HFF-Myc (cell line): Measurements from ENCODE around the gene NECAB2.

Source experiments
- DNase-seq: peaks from one replicate; pipeline ENCODE4 v3.0.0-alpha.2; 2011; ENCODE audit warnings: low read depth; ENCODE audit errors: extremely low read depth
- H3K4me3 ChIP-seq: replicated peaks from 2 replicates; pipeline ENCODE4 v1.5.1; 2011; ENCODE audit warnings: low read depth, mild to moderate bottlenecking, control low read depth, low read length
- TF ChIP-seq, protein P1 (sequence below): IDR thresholded peaks from 2 replicates; pipeline ENCODE4 v1.5.1; 2012; ENCODE audit warnings: mild to moderate bottlenecking, low read depth, low read length, control low read depth; ENCODE audit errors: missing control alignments

NECAB2 gene

DNA sequence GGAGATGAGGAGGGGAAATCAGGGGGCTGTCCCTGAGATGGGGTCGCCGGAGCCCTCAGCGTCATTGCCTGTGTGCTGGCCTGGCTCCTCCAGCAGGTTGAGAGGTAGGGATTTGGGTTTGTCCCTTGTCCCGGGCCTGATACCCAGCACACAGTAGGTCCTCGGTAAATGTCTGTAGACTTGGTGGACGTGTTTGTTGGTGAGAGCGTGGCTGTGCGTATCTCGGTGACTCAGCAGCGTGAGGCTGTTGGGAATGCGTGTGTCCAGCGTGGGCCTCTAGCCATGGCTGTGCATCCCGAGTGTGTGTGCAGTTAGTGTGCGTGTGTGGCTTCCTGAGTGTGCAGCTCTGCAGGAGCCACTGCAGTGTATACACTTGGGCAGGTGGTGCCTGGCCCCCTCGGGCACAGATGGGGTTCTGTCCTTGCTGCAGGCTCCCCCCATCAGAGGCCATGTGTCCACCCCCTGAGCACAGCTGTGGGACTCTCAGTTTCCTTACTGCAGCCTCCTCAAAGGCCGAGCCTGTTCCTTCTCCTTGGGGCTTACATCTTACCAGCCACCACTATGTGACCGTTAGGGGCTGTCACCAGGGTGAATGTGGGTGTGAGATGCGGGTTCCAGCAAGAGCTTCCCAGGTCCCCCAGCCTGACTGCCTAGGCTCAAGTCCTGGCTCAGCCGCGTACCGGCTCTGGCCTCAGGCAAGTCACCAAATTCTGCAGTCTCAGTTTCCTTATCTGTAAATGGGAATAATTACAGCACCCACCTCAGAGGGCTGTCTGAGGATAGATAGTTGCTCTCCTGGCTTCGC lies 5.7 kb downstream of the NECAB2 start:
- no peak overlapping the region for H3K4me3 ChIP-seq
- TF ChIP-seq, protein P1, sequence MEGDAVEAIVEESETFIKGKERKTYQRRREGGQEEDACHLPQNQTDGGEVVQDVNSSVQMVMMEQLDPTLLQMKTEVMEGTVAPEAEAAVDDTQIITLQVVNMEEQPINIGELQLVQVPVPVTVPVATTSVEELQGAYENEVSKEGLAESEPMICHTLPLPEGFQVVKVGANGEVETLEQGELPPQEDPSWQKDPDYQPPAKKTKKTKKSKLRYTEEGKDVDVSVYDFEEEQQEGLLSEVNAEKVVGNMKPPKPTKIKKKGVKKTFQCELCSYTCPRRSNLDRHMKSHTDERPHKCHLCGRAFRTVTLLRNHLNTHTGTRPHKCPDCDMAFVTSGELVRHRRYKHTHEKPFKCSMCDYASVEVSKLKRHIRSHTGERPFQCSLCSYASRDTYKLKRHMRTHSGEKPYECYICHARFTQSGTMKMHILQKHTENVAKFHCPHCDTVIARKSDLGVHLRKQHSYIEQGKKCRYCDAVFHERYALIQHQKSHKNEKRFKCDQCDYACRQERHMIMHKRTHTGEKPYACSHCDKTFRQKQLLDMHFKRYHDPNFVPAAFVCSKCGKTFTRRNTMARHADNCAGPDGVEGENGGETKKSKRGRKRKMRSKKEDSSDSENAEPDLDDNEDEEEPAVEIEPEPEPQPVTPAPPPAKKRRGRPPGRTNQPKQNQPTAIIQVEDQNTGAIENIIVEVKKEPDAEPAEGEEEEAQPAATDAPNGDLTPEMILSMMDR: no peak
- no peak for DNase-seq

- no peak for DNase-seq
- TF ChIP-seq, protein P1: no peak
- no peak overlapping the region for H3K4me3 ChIP-seq
Observed at GRCh38 chr16:83974475-83974874, 6.4 kb downstream of the NECAB2 start.

- no peak overlapping the region for H3K4me3 ChIP-seq
- TF ChIP-seq, protein P1: no peak
- DNase-seq: no peak
Observed at GRCh38 chr16:83975590-83976260, 7.7 kb downstream of the NECAB2 start.

GRCh38 chr16:83977056-83977815 lies 9.2 kb downstream of the NECAB2 start:
- no peak for DNase-seq
- no peak overlapping the region for H3K4me3 ChIP-seq
- TF ChIP-seq, protein P1: no peak

DNA sequence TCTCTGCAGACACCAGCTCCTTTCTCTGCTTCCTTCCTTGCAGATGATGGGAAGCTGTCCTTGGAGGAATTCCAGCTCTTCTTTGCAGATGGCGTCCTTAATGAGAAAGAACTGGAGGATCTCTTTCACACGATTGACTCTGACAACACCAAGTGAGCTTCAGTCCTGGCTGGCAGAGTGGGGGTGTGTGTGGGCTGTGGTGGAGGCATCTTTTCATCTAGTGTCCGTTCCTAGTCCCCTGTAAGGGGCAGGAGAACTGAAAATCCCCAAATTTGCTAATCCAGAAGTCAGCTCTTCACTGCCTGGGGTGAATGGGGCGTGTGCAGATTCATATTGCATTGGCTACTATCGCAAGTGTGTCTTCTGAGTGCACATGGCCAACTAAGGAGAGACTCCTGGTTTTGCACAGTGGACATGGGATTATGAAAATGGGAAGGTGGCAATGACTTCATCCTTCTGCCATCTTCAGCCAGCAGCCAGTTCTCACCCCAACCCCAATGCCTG lies 10.4 kb downstream of the NECAB2 start:
- H3K4me3 ChIP-seq: no peak overlapping the region
- TF ChIP-seq, protein P1: no peak
- DNase-seq: no peak

DNA sequence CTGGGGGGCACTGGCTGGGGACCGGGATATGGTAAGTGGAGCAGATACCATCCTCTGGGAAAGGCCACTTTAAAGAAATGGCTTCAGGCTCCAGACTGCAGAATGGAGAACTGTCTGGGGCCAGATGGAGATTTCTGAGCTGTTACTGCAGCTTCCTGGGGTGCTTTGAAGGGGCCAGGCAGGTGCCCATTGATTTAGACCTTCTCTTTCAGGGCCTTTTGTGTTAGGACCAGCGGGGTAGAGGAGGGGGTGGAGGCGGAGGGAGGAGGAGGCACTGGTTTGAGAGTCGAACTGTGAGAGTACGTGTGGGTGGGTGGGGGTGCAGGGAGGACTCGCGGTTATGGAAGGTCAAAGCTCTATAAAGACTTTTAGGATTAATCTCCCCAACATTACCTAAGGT lies 11.4 kb downstream of the NECAB2 start:
- no peak for DNase-seq
- no peak overlapping the region for H3K4me3 ChIP-seq
- TF ChIP-seq, protein P1: no peak
